Ramos (cell line): ENCODE measurements around the gene PMEPA1.

ENCODE experiments used
- in situ Hi-C: fragments of 300-500 bp; cut with MboI; formaldehyde crosslinking; loops from one replicate; pipeline ENCODE4 v1.14.3; 2022; ENCODE audit warnings: low sequenced_read_pairs; ENCODE audit not compliant: unreplicated experiment

The PMEPA1 gene

GRCh38 chr20:57709823-57710799 lies at the start of gene PMEPA1:
Gene PMEPA1, minus strand, starts transcription at chr20:57710015. Its CDS starts 433 bp downstream, at chr20:57709582.
- in situ Hi-C loops: no loop called here

- in situ Hi-C loops: no loop called here
Measured at GRCh38 chr20:57757767-57758166, 48.0 kb upstream of the PMEPA1 start.

GRCh38 chr20:57756921-57757320 lies 47.1 kb upstream of the PMEPA1 start:
- in situ Hi-C loops: no loop called here

GRCh38 chr20:57756213-57756612 lies 46.4 kb upstream of the PMEPA1 start:
- in situ Hi-C loops: no loop called here

- in situ Hi-C loops: no loop called here
Measured at GRCh38 chr20:57755609-57756008, 45.8 kb upstream of the PMEPA1 start.

GRCh38 chr20:57754190-57754589 lies 44.4 kb upstream of the PMEPA1 start:
- in situ Hi-C loops: no loop called here

GRCh38 chr20:57753332-57754164 lies 43.7 kb upstream of the PMEPA1 start:
- in situ Hi-C loops: no loop called here

GRCh38 chr20:57751411-57751810 lies 41.6 kb upstream of the PMEPA1 start:
- in situ Hi-C loops: no loop called here

GRCh38 chr20:57749869-57750268 lies 40.1 kb upstream of the PMEPA1 start:
- in situ Hi-C loops: no loop called here

- in situ Hi-C loops: no loop called here
Measured at GRCh38 chr20:57749131-57749690, 39.4 kb upstream of the PMEPA1 start.

GRCh38 chr20:57748601-57749130 lies 38.9 kb upstream of the PMEPA1 start:
- in situ Hi-C loops: no loop called here

GRCh38 chr20:57747861-57748481 lies 38.2 kb upstream of the PMEPA1 start:
- in situ Hi-C loops: no loop called here

GRCh38 chr20:57746832-57747404 lies 37.1 kb upstream of the PMEPA1 start:
- in situ Hi-C loops: no loop called here

- in situ Hi-C loops: no loop called here
Measured at GRCh38 chr20:57746201-57746600, 36.4 kb upstream of the PMEPA1 start.

- in situ Hi-C loops: no loop called here
Measured at GRCh38 chr20:57744206-57744605, 34.4 kb upstream of the PMEPA1 start.

- in situ Hi-C loops: no loop called here
Measured at GRCh38 chr20:57743450-57744095, 33.8 kb upstream of the PMEPA1 start.

GRCh38 chr20:57742507-57743181 lies 32.8 kb upstream of the PMEPA1 start:
- in situ Hi-C loops: no loop called here

GRCh38 chr20:57738484-57738883 lies 28.7 kb upstream of the PMEPA1 start:
- in situ Hi-C loops: no loop called here

GRCh38 chr20:57738053-57738452 lies 28.2 kb upstream of the PMEPA1 start:
- in situ Hi-C loops: no loop called here
